CD8-positive, alpha-beta memory T cell (primary cell): ENCODE results near the gene OR9Q2. TPM values are rescaled to one million over a fixed set of nuclear protein-coding genes. Genes with fewer than 3 reads are reported as not detected.
A peak's percentile ranks its signal among the peaks of the same experiment; 100 is the strongest.

ENCODE experiments used
- CTCF ChIA-PET: fragments of 350-600 bp; sonication (Branson Sonifier 250); formaldehyde crosslinking; loops from one replicate; lab custom pipeline; 2021; ENCODE audit warnings: antibody characterized with exemption; lab: Charles Lee
- POLR2A ChIA-PET: fragments of 350-600 bp; sonication (Branson Sonifier 250); formaldehyde crosslinking; loops from one replicate; lab custom pipeline; 2021; ENCODE audit warnings: antibody characterized with exemption; lab: Charles Lee
- DNase-seq, 5 donors: peaks; one replicate each; pipeline versions ENCODE4 v3.0.0 to v3.0.0-alpha.2; 2020 to 2022; ENCODE audit warnings: mixed read lengths in 1 of 5
- H3K27ac ChIP-seq: one replicate; pipeline ENCODE4 v1.7.0; 2013; ENCODE audit warnings: low read depth, mild to moderate bottlenecking, low read length, moderate library complexity
- H3K27me3 ChIP-seq: 2 replicates; pipeline ENCODE4 v1.7.0; 2013; ENCODE audit warnings: low read length, mild to moderate bottlenecking; ENCODE audit not compliant: insufficient read depth, poor library complexity, severe bottlenecking
- H3K36me3 ChIP-seq: 2 replicates; pipeline ENCODE4 v1.7.0; 2013; ENCODE audit warnings: mild to moderate bottlenecking, low read length, moderate library complexity; ENCODE audit not compliant: insufficient read depth
- H3K4me1 ChIP-seq: 2 replicates; pipeline ENCODE4 v1.7.0; 2013; ENCODE audit warnings: mild to moderate bottlenecking, low read length, moderate library complexity; ENCODE audit not compliant: insufficient read depth
- H3K4me3 ChIP-seq: 2 replicates; pipeline ENCODE4 v1.7.0; 2013; ENCODE audit warnings: mild to moderate bottlenecking, low read length
- H3K9me3 ChIP-seq: 2 replicates; pipeline ENCODE4 v1.7.0; 2013; ENCODE audit warnings: mild to moderate bottlenecking, low read length
- H3K27ac Mint-ChIP-seq, 8 donors: one replicate each; pipeline ENCODE4 v1.8.0; 2020 to 2021; ENCODE audit warnings: mixed read lengths in 8 of 8, mild to moderate bottlenecking in 6 of 8, inconsistent platforms in 3 of 8, moderate library complexity in 3 of 8
- H3K27me3 Mint-ChIP-seq, 2 donors: one replicate each; pipeline ENCODE4 v1.8.0; 2020 to 2021; ENCODE audit warnings: mixed read lengths in 2 of 2, mild to moderate bottlenecking in 1 of 2, moderate library complexity in 1 of 2
- H3K36me3 Mint-ChIP-seq, 3 donors: one replicate each; pipeline ENCODE4 v1.8.0; 2020 to 2021; ENCODE audit warnings: mixed read lengths in 3 of 3, inconsistent platforms in 1 of 3, mild to moderate bottlenecking in 1 of 3
- H3K4me1 Mint-ChIP-seq, 3 donors: one replicate each; pipeline ENCODE4 v1.8.0; 2020 to 2021; ENCODE audit warnings: mixed read lengths in 3 of 3, inconsistent platforms in 1 of 3, mild to moderate bottlenecking in 1 of 3
- H3K4me3 Mint-ChIP-seq, 7 donors: one replicate each; pipeline ENCODE4 v1.8.0; 2020 to 2021; ENCODE audit warnings: mixed read lengths in 7 of 7, mild to moderate bottlenecking in 6 of 7, moderate library complexity in 4 of 7, inconsistent platforms in 2 of 7
- H3K9me3 Mint-ChIP-seq, 5 donors: one replicate each; pipeline ENCODE4 v1.8.0; 2020 to 2022; ENCODE audit warnings: mixed read lengths in 5 of 5, mild to moderate bottlenecking in 3 of 5, moderate library complexity in 2 of 5, inconsistent platforms in 1 of 5
- polyA plus RNA-seq: library from polyadenylated mRNA; unstranded; fragments of 300-500 nt; fragmentation: Illumina TruSeq; gene quantifications from one replicate; pipeline ENCODE4 v1.2.3, GENCODE V29; 2021
- total RNA-seq, 2 experiments: library from RNA; stranded (reverse); gene quantifications; one replicate each; pipeline ENCODE4 v1.2.3, GENCODE V29; 2021

Gene OR9Q2
- total and polyA plus RNA-seq, 3 experiments from 2014 or later, result not detected

GRCh38 chr11:58222721-58223120 lies 33.9 kb downstream of the OR9Q2 start:
- no peak overlapping the region for H3K27ac Mint-ChIP-seq
- Histone ChIP-seq H3K36me3 (no peaks in the 10 kb centered on the region), H3K27ac (no peak overlapping the region), H3K4me1 (no peaks in the 10 kb centered on the region), H3K9me3 (no peaks in the 10 kb centered on the region), H3K27me3 (no peaks in the 10 kb centered on the region), H3K4me3 (no peak overlapping the region)
- no peak for DNase-seq
- CTCF ChIA-PET, result no interaction called here
- no peaks in the 10 kb centered on the region for H3K36me3 Mint-ChIP-seq
- POLR2A ChIA-PET, result no interaction called here
- H3K27me3 Mint-ChIP-seq, result peaks cover 6 to 13% of the 10 kb centered on the region in 2 donors
- no peak overlapping the region for H3K4me3 Mint-ChIP-seq
- peaks cover 0 to 3% (median 0%) of the 10 kb centered on the region in 5 donors for H3K9me3 Mint-ChIP-seq
- no peaks in the 10 kb centered on the region for H3K4me1 Mint-ChIP-seq

- Mint-ChIP-seq H3K27ac (no peak overlapping the region), H3K4me1 (no peaks in the 10 kb centered on the region), H3K9me3 (peaks cover 0 to 4% (median 0%) of the 10 kb centered on the region in 5 donors), H3K27me3 (peaks cover 10 to 24% of the 10 kb centered on the region in 2 donors), H3K4me3 (peak overlapping the region in 1 of 7 donors; percentile 27), H3K36me3 (no peaks in the 10 kb centered on the region)
- H3K36me3 ChIP-seq, result no peaks in the 10 kb centered on the region
- H3K27me3 ChIP-seq, result no peaks in the 10 kb centered on the region
- no peak overlapping the region for H3K4me3 ChIP-seq
- ChIA-PET POLR2A (no interaction called here), CTCF (no interaction called here)
- no peaks in the 10 kb centered on the region for H3K4me1 ChIP-seq
- DNase-seq, result no peak
- H3K27ac ChIP-seq, result no peak overlapping the region
- H3K9me3 ChIP-seq, result no peaks in the 10 kb centered on the region
Observed at GRCh38 chr11:58227956-58228615, 39.2 kb downstream of the OR9Q2 start.

Other genes with a start within 250 kb of the OR9Q2 start
- gene OR9Q1, start 165.2 kb upstream of the OR9Q2 start, total RNA-seq, result not detected
- gene OR9Q1, start 165.2 kb upstream of the OR9Q2 start, polyA plus RNA-seq, result not detected
- gene OR6Q1, start 158.1 kb upstream of the OR9Q2 start, total RNA-seq, result not detected
- not detected for gene OR6Q1, start 158.1 kb upstream of the OR9Q2 start, polyA plus RNA-seq
- not detected for gene OR9I1, start 63.5 kb upstream of the OR9Q2 start, total RNA-seq
- not detected for gene OR9I1, start 63.5 kb upstream of the OR9Q2 start, polyA plus RNA-seq
- not detected for gene OR1S2, start 15.1 kb downstream of the OR9Q2 start, total RNA-seq
- gene OR1S2, start 15.1 kb downstream of the OR9Q2 start, polyA plus RNA-seq, result not detected
- gene OR1S1, start 23.6 kb downstream of the OR9Q2 start, total RNA-seq, result not detected
- gene OR1S1, start 23.6 kb downstream of the OR9Q2 start, polyA plus RNA-seq, result not detected
- gene OR10Q1, start 39.8 kb downstream of the OR9Q2 start, total RNA-seq, result not detected
- not detected for gene OR10Q1, start 39.8 kb downstream of the OR9Q2 start, polyA plus RNA-seq
- not detected for gene OR10W1, start 79.2 kb downstream of the OR9Q2 start, total RNA-seq
- gene OR10W1, start 79.2 kb downstream of the OR9Q2 start, polyA plus RNA-seq, result not detected
- not detected for gene OR5B17, start 170.0 kb downstream of the OR9Q2 start, total RNA-seq
- gene OR5B17, start 170.0 kb downstream of the OR9Q2 start, polyA plus RNA-seq, result not detected
- not detected for gene OR5B3, start 217.8 kb downstream of the OR9Q2 start, total RNA-seq
- not detected for gene OR5B3, start 217.8 kb downstream of the OR9Q2 start, polyA plus RNA-seq
- not detected for gene OR5B2, start 239.1 kb downstream of the OR9Q2 start, total RNA-seq
- gene OR5B2, start 239.1 kb downstream of the OR9Q2 start, polyA plus RNA-seq, result not detected